Retinal pigment epithelial cell (primary cell): ENCODE data around the gene ADARB2.

Experiments used
- DNase-seq: peaks from one replicate; pipeline ENCODE4 v3.0.0-alpha.2; 2010; ENCODE audit warnings: low read depth
- H3K4me3 ChIP-seq: 2 replicates; pipeline ENCODE4 v1.5.1; 2011; ENCODE audit warnings: mild to moderate bottlenecking, low read length, control low read depth, moderate library complexity
- TF ChIP-seq, protein P1 (sequence below): conservative IDR thresholded peaks from 2 replicates; pipeline ENCODE4 v1.5.1; 2011; ENCODE audit warnings: low read depth, low read length, control low read depth, inconsistent platforms

The ADARB2 gene

DNA sequence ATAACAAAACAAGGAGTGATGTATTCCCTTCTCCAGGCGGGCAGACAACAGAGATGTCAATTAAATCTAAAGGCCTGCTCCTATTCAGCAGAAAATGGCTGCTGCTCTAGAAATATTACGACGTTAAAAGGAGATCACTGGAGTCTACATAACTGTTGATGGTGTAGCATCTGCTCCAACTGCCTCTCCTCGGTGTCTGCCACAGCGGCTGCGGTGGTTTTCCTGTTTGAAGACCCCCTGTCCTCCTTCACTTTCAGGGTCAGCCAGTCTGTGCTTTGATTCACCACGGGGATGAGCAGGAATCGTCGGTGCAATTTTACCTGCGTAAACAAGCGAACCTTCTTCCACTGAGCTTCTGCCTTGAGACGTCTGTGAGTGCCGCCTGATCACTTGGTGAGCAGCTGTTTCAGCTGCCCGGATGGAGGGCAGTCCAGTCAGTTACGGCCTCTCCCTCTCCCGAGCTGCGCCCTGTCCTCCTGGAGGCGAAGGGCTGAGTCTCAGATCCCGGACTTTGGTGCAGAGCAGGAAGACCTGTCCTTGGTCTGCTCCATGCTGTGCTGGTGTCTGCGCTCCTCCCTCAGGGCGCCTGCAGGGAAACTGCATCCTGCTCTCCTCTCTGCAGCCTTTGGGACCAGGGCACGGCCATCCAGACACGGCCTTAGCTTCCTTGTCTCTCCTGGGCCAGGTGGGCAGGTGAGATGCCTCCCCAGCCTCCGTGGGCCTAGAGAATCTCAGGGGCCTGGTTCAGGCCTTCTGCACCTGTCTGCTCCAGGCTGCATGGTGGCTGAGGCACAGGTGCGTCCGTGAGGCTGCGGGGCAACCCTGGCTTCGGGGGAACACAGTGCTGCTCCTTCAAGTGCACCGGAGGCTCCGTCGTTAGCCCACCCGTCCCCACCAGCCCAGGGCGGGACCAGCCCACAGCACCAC lies 326.6 kb downstream of the ADARB2 start:
- DNase-seq: no peak
- TF ChIP-seq, protein P1, sequence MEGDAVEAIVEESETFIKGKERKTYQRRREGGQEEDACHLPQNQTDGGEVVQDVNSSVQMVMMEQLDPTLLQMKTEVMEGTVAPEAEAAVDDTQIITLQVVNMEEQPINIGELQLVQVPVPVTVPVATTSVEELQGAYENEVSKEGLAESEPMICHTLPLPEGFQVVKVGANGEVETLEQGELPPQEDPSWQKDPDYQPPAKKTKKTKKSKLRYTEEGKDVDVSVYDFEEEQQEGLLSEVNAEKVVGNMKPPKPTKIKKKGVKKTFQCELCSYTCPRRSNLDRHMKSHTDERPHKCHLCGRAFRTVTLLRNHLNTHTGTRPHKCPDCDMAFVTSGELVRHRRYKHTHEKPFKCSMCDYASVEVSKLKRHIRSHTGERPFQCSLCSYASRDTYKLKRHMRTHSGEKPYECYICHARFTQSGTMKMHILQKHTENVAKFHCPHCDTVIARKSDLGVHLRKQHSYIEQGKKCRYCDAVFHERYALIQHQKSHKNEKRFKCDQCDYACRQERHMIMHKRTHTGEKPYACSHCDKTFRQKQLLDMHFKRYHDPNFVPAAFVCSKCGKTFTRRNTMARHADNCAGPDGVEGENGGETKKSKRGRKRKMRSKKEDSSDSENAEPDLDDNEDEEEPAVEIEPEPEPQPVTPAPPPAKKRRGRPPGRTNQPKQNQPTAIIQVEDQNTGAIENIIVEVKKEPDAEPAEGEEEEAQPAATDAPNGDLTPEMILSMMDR: no peak
- no peak overlapping the region for H3K4me3 ChIP-seq

DNA sequence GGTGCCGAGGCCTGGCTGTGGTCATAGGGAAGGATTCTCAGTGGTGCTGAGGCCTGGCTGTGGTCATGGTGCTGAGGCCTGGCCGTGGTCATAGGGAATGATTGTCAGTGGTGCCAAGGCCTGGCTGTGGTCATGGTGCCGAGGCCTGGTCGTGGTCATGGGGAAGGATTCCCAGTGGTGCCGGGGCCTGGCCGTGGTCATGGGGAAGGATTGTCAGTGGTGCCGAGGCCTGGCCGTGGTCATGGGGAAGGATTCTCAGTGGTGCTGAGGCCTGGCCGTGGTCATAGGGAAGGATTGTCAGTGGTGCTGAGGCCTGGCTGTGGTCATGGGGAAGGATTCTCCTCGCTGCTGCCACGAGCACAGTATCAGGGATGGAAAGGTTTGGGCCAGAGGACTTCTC lies 327.3 kb downstream of the ADARB2 start:
- TF ChIP-seq, protein P1: no peak
- no peak for DNase-seq
- no peak overlapping the region for H3K4me3 ChIP-seq

DNA sequence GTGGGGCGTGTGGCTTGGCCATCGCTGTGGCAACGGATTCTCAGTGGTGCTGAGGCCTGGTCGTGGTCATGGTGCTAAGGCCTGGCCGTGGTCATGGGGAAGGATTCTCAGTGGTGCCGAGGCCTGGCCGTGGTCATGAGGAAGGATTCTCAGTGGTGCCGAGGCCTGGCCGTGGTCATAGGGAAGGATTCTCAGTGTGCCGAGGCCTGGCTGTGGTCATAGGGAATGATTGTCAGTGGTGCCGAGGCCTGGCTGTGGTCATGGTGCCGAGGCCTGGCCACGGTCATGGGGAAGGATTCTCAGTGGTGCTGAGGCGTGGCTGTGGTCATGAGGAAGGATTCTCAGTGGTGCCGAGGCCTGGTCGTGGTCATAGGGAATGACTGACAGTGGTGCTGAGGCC lies 327.9 kb downstream of the ADARB2 start:
- TF ChIP-seq, protein P1: no peak

DNA sequence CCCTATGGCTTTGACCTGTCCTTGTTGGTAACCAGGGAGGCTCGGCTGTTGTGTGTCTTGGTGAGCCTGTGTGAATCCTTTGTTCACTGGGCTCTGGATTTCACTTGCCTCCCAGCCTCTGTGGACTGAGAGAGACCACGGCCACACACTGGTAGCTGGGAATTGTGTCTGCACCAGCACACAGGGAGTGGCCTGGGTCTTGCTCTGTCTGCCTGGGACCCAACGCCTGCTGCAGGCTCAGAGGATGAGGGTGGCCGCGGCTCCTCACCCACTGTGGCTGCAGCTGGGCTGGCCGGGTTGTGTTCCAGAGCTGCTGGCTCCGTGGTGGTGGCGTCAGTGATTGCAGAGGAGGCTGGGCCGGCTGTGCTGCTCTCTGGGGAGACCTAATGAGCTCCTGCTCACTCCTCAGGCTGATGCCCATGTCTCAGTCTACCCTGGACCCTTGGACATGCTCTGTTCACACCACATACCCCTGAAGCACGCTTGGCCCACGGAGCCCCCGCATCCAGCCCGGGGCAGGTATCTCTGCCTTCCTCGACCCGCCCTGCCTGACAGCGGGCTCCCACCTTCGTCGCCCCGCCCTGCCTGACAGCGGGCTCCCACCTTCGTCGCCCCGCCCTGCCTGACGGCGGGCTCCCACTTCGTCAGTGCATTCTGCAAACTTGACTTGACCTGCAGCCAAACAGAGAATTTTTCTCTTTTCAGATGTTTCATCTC lies 328.5 kb downstream of the ADARB2 start:
- H3K4me3 ChIP-seq: no peak overlapping the region
- DNase-seq: no peak
- TF ChIP-seq, protein P1: no peak

More for the DNA sequence above, 327.9 kb downstream of the ADARB2 start:
- DNase-seq: no peak
- H3K4me3 ChIP-seq: no peak overlapping the region

DNA sequence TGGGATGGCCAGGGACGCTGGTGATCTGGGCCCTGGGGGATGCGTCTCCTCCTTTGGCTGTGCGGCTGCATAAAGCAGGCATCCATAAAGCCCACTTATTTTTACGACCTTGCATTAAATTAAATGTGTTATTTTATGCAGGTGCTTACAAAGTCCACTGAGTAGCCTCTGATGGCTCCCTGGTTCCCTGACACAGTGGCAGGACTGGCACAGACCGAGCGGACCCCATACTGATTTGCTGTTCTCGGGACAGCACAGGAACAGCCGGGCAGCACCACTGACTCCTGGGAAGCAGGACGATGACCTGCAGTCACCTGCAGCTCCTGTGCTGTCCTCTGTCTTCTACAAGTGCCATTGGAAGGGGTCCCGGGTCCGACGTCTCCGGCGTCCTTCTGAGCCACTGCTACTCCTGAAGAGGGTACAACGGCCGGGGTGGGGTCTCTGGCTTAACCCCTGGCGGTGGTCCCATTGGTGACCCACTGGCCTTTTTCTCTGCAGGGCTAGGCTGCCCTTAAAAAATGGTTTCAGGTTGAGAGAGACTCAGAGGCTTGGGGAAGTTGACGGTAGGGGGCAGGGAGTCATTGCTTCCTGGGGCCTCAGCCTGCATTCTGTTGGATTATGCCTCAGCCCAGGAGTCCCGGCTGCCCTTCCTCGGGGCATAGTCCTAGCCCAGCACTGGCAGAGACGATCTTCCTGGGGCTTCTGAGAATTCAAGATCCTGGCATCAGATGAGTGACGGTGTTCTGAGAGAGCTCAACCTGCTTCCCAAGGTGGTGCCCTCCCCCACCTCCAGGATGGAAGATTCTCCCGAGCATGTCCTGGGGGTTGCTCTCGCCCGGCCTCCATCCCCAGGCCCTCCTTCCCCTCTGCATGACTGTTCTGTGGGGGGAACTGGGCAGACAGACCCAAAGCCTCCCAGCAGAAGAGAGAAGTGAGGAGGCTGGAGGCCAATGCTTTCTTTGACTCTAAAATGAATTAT lies 330.1 kb downstream of the ADARB2 start:
- no peak overlapping the region for H3K4me3 ChIP-seq
- TF ChIP-seq, protein P1: no peak
- DNase-seq: no peak

DNA sequence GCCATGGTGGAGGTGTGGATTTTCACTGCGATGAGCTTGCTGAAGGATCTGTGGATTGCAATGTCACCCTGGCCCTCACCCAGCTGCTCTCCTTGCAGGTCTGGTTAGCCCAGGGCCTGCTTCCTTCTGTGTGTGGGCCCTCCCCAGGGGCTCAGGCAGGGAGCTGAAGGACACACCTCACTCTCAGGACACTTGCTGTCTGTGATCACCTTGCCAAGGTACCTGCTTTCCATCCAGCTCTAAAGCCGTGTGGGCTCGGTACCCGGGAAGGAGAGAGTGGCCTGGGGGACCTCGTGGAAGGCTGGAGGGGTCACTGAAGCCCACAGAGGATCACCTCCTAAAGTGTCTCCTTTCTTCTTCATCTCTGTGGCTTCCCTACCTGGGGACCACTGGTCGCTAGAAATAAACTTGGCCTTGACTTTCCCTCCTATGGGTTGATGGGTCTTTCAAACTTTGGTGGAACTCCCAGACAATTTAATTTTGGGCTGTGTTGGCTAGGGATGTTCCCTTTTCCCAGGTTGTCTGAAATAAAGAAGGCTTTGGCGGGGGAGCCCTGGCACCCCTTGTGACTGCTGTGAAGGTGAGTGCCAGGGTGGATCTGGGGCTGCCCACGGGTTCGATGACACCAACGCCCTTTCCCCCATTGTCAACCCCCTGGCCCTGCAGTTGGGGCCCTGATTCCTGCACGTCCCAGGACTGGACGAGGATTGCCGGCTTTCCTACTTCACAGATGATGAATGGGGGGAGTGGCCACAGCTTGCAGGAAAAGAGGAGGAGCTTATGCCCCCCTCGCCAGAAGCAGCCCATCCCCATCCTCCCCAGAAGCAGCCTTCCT lies 331.0 kb downstream of the ADARB2 start:
- DNase-seq: no peak
- no peak overlapping the region for H3K4me3 ChIP-seq
- TF ChIP-seq, protein P1: no peak
